Stimulated activated CD4-positive, alpha-beta T cell treated with anti-CD3 and anti-CD28 coated beads, Interleukin-1b, Interleukin-23, amount 100 ng/mL, for 1 hour (primary cell): ENCODE results near the gene LSAMP.

Source experiments
- DNase-seq, 2 donors: peaks; one replicate each; pipeline ENCODE4 v3.0.0-alpha.2; 2020; ENCODE audit warnings: low read depth in 2 of 2

Gene LSAMP

DNA sequence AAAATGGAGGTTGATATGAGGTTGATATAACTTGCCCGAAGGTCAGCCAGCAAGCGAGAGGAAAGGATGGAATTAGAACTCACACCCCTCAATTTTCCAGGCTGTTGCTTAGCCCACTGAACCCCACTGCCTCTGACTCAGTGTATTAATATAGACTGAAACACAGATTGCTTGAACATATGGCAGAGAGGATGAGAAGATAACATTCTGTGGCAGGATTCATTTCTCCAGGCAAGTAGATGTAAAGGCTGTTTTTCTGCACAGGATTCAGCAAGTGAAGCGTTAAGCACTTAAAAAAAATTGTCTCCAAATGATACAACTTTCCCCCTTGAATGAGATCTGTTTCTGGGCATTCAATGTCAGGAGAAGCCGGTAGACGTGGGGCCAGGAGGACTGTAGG, 486.8 kb downstream of the LSAMP start:
- no peak for DNase-seq

DNA sequence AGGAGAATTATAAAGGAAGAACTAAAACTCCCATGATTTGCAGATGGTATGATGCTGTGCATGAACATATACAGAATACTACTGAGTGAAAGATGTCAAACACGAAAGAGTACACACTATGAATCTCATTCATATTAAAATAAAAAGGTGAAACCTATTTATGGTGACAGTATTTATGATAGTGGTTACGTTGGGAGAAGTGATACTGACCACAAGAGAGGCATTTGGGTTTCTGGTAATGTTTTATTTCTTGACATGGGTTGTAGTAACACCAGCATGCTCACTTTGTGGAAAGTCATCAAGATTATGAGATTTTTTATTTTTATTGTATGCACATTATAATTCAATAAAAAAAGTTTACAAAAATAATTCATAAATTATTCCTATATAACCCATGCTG, 498.0 kb downstream of the LSAMP start:
- DNase-seq, result no peak

GRCh38 chr3:115943579-115943978, 501.7 kb downstream of the LSAMP start:
- no peak for DNase-seq

DNA sequence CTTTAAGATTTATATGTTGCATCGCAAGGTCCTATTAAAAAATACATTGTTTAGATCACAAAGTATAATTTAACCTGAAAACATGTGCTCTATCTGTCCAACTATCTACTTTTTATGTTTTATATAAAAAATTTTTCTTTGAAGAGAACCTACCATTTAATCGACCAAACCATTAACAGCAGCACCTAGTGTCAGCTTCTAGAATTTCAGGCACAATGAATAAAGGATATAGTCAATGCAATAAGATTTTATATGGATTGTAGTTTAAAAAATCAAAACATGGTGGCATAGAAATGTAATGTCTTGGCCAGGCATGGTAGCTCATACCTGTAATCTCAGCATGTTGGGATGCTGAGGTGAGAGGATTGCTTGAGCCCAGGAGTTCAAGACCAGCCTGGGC, 508.2 kb downstream of the LSAMP start:
- DNase-seq, result no peak

DNA sequence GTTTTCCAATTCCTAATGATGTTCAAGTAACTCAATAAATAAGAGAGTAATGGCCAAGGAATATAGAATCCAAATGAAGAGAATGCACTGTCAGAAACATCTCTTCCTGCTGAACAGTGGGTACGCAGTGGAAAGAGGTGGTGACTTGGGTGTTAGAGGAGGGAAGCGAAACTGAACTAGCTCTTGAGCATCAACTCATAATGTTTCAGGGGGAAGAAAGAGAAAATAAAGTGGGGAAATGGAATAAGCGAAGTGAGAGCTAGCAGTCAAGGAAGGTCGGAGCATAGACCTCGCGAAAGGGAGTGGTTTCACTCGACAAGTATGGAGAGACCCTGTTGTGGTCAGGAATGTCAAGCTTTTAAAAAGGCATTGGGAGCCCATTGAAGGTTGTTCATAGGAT, 512.5 kb downstream of the LSAMP start:
- DNase-seq, result no peak

DNA sequence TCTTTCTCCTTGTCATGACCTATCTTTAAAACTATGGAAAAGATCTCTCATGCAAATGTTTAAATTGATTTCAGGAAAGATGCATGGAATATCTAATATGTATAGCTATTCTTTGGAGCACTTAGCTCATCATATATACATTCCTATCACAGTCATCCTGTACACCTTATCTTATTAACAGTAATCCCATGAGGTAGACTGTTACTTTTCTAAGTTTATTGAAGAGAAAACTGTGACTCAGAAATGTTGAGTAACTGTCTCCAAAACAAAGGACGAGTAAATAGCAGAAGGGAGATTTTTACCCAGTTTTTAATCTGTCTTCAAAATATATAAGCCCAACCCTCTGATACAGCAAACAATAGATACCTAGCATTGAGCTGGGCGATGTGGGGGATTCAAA, 513.7 kb downstream of the LSAMP start:
- no peak for DNase-seq

GRCh38 chr3:115930922-115931321, 514.4 kb downstream of the LSAMP start:
- DNase-seq, result no peak

- DNase-seq, result no peak
Measured at GRCh38 chr3:115930168-115930567, 515.1 kb downstream of the LSAMP start.

DNA sequence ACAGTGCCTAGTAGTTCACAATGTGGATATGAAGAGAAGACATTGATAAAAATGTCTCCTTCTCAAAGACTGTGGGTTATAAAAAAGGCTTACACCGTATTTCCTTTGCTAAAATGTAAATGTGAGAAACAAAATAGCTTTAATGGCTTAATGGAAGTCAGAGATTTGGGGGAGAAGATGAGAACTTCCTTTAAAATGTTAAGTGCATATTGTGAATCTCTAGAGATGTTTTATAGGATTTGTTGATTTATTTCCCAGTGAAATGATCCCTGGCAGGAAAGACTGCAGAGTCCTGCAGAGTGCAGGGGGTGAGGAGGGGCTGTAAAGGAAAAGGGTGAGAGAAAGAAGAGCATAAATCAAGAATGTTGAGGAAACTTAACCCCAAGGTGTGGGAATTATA, 516.9 kb downstream of the LSAMP start:
- no peak for DNase-seq

DNA sequence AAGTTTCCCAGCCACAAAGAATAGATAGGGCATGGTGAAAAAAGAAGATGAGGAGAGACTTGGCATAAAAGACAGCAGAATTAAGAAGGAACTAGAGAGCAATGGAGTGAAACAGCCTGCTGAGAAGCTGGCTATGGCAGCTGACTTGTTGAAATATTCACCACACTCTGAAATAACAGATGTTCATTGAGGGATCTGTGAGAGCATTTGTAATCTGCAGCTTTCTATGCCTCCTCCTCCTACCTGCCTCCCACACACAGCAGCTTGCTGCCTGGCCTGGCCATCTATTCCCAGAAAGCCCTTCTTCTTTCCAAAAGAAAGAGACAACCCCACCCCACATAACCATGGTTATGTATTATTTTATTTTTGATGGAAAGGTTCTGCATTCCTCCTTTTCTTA, 518.1 kb downstream of the LSAMP start:
- DNase-seq, result no peak

DNA sequence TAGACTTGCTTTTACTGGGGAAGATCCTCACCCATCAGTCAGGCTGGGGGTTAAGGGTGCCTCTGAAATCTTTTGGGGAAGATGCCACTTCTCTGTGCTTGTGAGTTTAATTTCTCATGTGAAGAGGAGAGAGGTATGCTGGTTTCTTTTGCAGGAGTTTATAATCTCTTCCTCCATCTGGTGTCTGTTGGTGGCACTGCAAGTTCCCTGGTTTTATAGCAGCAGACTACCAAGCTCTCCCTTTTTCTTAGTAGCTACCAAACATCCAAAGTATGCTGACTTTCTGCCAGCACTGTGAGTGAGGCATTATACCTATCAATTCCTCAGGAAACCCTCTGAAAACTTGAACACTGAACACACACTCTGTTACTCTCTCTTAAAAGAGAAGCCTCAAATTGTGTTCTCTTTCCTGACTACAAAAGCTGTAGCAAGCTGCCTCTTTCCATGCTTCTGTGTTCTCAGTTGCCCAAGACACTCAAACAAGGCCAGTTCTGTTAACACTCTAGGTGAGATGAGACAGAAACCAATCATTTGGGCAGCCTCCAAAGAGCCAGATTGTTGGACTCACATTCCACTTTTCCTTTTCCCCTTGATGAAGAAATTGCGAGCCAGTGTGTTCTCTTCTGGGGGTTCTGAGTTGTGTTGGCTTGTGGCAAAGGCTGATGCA, 522.5 kb downstream of the LSAMP start:
- no peak for DNase-seq

DNA sequence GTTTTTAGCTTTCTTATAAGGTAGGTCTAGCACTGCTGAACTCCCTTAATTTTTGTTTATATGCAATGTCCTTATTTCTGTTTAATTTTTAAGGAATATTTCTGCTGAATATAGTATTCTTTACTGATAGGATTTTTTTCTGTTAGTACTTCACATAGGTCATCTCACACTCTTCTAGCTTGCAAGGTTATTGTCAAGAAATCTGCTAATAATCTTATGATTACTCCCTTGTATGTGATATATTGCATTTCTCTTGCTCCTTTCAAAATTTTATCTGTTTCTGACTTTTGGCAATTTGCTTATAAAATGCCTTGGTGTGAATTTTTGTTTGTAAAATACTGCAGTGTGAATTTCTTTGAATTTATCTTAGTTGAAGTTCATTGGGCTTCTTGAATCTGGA, 523.6 kb downstream of the LSAMP start:
- DNase-seq, result no peak

DNA sequence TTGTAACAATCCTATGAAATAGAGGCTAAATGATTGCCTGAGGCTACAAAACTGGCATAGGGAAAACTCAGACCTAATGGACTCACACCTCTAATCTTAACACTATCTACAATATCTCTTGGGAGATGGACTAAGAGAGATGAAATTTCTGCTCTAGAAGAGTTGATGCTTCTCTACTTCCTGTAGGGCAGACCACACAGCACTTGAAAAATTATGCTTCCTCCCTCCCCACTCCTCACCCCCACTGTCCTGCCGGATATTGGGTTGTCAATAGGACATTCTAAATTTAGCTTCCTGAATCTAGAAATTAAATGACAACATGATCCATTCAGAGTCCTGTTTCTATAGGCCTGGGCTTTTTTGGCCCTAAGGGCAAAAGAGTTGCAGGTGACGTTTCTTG, 526.4 kb downstream of the LSAMP start:
- no peak for DNase-seq

GRCh38 chr3:115916866-115917265, 528.4 kb downstream of the LSAMP start:
- DNase-seq, result no peak

DNA sequence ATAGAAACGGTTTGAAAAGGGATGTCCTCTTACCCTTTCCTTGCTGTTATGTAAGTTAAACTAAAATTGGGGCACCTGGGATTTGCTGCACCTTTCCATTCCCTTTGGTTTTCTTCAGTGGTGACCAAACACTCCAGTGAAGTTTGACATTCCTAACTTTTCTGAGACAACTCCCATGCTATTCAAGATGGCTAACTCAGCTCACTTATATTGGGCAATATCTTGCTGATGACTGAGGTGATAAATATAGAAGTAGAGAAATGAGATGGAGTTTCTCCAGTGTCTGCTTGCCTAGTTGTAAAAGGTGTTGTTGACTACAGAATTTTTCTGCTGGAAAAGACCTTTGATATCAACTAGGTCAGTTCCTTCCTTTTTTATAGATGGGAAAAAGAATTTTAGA, 530.2 kb downstream of the LSAMP start:
- DNase-seq, result no peak

GRCh38 chr3:115913069-115913686, 532.1 kb downstream of the LSAMP start:
- no peak for DNase-seq

GRCh38 chr3:115912372-115912771, 532.9 kb downstream of the LSAMP start:
- DNase-seq, result no peak

GRCh38 chr3:115905871-115906270, 539.4 kb downstream of the LSAMP start:
- no peak for DNase-seq

- no peak for DNase-seq
Measured at GRCh38 chr3:115903843-115904242, 541.4 kb downstream of the LSAMP start.

DNA sequence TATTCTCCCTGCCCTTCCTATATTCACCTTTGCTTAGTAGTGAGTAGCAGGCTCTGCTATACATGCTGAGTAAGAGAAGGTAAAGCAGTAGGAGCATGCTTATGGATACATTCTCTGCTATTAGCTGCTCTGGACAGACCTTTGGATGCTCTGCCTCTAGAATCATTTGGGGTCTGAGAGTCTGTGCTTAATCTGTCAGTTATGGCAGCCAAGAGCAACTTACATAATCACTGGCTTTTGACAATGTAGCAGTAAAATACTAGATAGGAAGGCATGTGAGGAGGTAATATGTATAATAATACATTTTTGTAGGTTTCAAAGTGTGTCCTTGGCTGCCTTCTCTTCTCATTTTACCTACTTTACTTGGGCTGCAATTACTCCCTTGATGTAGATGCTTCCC, 544.3 kb downstream of the LSAMP start:
- DNase-seq, result no peak

DNA sequence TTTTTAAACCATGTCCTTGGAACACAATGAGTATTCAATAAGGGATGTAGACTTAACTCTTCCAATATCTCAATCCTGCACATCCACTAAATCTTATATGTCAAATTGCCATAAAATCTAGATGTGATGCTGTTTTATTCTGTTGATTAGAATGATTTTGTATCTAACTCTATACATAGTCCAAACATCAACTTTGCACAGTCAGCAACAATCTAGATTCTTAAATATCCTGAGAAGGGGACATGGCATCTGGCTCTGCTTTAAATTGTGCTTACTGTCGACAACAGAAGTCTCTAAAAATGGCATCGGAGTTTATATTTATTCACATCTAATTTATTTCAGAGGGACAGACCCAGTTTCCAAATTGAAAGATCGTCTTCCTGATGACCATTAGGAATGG, 545.8 kb downstream of the LSAMP start:
- DNase-seq, result no peak

DNA sequence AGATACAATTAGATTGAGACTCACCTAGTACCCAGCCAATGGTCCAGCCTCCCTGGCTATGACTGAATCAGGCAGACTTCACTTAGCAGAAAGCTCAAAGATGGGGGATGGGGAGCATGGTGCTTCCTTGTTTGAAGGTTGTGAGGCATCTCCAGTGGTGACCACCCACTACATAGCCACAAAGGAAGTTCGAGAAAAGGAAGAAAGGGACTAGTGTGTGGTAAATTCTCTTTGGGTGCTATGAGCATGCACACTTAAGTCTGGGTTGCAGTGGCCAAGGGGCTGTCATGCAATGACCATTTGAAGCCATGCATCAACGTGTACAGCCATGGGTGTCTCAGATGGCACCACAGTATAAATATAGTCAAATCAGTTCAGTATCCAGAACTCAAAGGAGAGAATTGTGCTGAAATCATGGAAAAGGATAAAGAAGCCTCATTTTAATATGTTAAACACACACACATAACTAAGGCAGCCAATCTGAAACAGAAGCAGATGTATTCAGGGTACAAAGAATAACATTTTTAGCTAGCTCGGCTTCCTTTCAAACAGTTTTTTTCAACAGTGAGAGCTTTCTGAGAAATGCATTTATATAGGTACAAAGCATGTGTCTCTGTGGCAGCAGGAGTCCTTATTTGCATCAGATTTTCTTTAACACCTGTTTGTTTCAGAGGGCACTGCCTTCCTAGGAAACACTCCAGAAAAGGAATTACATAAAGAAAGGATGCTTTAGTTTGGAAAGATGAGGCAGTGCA, 546.5 kb downstream of the LSAMP start:
- no peak for DNase-seq

DNA sequence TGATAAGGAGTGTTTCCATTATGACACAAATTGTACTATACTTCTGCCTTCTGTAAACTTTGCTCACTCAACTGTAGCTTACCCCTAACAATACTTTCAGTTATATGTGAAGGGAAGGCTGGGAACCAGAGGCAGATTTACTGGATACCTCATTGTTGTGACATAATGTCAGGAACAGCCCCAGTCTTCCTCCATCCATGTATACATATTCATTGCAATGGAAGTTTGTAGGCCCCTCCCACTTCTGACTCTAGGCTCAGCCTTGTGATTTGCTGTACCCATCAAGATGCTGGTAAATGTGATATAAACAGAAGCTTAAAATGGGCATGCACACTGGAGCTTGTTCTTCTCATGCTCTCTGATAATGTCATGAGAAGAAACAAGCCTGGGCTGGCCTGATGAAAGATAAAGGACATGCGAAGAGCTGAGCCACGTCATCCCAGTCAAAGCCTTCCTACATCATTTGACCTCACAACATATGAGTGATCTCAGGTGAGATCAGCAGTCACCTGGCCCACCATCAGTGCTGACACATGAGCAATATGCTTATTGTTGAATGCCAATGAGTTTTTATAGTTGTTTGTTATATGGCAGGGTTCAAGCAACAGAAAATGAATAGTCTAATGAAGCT, 554.2 kb downstream of the LSAMP start:
- DNase-seq, result no peak
